Measurements from ENCODE around the gene JSRP1. TPM values are rescaled to one million over a fixed set of nuclear protein-coding genes. Genes with fewer than 3 reads are reported as not detected.
A peak's percentile ranks its signal among the peaks of the same experiment; 100 is the strongest.

The JSRP1 gene
- total and polyA plus RNA-seq, 8 donors: 0.20 to 1.1 (median 0.53) TPM; not detected in 1

DNA sequence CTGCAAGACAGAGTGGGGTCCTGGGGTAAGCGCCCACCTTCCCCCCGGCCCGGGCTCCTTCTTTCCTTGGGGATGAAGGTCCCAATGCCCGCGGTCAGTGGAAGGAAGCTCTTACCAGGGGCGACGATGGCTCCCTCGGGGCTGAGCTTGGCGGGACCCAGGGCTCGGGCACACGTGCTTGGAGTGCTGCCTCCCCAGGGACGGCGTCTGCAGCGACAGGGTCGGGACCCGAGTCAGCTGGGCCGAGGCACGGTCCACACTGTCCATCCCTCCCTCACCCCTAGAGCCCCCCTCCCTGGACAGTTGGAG lies 3.5 kb downstream of the JSRP1 start:
- H3K4me3 ChIP-seq: peak overlapping the region in 1 of 2 donors; percentile 3
- H3K36me3 ChIP-seq: peaks cover 0 to 18% of the 10 kb centered on the region in 2 donors
- no peak overlapping the region for H3K27ac ChIP-seq
- peaks cover 23 to 41% of the 10 kb centered on the region in 2 donors for H3K4me1 ChIP-seq
- intact Hi-C loops (cut with DNase I): no loop called here
- TF ChIP-seq, protein P1, sequence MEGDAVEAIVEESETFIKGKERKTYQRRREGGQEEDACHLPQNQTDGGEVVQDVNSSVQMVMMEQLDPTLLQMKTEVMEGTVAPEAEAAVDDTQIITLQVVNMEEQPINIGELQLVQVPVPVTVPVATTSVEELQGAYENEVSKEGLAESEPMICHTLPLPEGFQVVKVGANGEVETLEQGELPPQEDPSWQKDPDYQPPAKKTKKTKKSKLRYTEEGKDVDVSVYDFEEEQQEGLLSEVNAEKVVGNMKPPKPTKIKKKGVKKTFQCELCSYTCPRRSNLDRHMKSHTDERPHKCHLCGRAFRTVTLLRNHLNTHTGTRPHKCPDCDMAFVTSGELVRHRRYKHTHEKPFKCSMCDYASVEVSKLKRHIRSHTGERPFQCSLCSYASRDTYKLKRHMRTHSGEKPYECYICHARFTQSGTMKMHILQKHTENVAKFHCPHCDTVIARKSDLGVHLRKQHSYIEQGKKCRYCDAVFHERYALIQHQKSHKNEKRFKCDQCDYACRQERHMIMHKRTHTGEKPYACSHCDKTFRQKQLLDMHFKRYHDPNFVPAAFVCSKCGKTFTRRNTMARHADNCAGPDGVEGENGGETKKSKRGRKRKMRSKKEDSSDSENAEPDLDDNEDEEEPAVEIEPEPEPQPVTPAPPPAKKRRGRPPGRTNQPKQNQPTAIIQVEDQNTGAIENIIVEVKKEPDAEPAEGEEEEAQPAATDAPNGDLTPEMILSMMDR (IDR thresholded peaks at IDR 0.05): no peak
- H3K9me3 ChIP-seq: no peaks in the 10 kb centered on the region
- H3K27me3 ChIP-seq: peaks cover 53 to 60% of the 10 kb centered on the region in 2 donors
- ATAC-seq (no peak), DNase-seq (no peak)

- intact Hi-C loops (cut with DNase I): no loop called here
- Histone ChIP-seq H3K36me3 (peaks cover 0 to 23% of the 10 kb centered on the region in 2 donors), H3K27me3 (peaks cover 53 to 60% of the 10 kb centered on the region in 2 donors), H3K9me3 (no peaks in the 10 kb centered on the region), H3K4me1 (peaks cover 23 to 42% of the 10 kb centered on the region in 2 donors), H3K27ac (no peak overlapping the region), H3K4me3 (no peak overlapping the region)
- TF ChIP-seq, protein P1 (IDR thresholded peaks at IDR 0.05): no peak
- DNase-seq (no peak), ATAC-seq (no peak)
Observed at GRCh38 chr19:2252055-2252796, 4.0 kb downstream of the JSRP1 start.

- peaks cover 53 to 60% of the 10 kb centered on the region in 2 donors for H3K27me3 ChIP-seq
- TF ChIP-seq, protein P1 (IDR thresholded peaks at IDR 0.05): no peak
Observed at GRCh38 chr19:2251106-2252054, 4.8 kb downstream of the JSRP1 start.

GRCh38 chr19:2250766-2251105 lies 5.5 kb downstream of the JSRP1 start:
- ATAC-seq: no peak
- Histone ChIP-seq H3K27ac (no peak overlapping the region), H3K4me3 (no peak overlapping the region), H3K9me3 (no peaks in the 10 kb centered on the region), H3K4me1 (peaks cover 23 to 47% of the 10 kb centered on the region in 2 donors), H3K27me3 (peaks cover 53 to 60% of the 10 kb centered on the region in 2 donors), H3K36me3 (peaks cover 0 to 38% of the 10 kb centered on the region in 2 donors)
- TF ChIP-seq, protein P1 (IDR thresholded peaks at IDR 0.05): no peak
- intact Hi-C loops (cut with DNase I): no loop called here
- no peak for DNase-seq

More at GRCh38 chr19:2251106-2252054, 4.8 kb downstream of the JSRP1 start:
- ATAC-seq (no peak), DNase-seq (no peak)
- Histone ChIP-seq H3K4me3 (no peak overlapping the region), H3K27ac (no peak overlapping the region), H3K36me3 (peaks cover 0 to 31% of the 10 kb centered on the region in 2 donors), H3K4me1 (peaks cover 23 to 47% of the 10 kb centered on the region in 2 donors), H3K9me3 (no peaks in the 10 kb centered on the region)
- intact Hi-C loops (cut with DNase I): no loop called here
